Measurements from ENCODE around the gene HTRA1. TPM values are rescaled to one million over a fixed set of nuclear protein-coding genes. Genes with fewer than 3 reads are reported as not detected.

Gene HTRA1
- total RNA-seq, 2 donors from 2014 or later, result 282 to 473 TPM

DNA sequence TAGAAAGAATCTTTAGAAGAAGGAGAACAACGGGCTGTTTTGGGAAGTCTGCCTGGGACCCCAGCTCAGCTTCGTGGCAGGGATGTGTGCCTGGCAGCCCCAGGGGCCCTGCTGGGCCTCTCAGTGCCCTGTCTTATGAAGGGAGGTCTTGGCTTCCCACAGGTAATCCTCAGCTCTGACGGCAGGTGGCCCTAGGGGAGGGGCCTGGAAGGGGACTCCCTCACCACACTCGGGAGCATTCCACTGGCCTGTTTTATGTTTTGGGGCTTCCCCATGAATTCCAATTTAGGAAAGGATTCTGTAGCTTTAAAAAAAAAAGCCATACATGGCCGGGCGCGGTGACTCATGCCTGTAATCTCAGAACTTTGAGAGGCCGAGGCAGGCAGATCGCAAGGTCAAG is 96.2 kb downstream of the HTRA1 start:
- DNase-seq (ENCODE audit: low spot score), result no peak

DNA sequence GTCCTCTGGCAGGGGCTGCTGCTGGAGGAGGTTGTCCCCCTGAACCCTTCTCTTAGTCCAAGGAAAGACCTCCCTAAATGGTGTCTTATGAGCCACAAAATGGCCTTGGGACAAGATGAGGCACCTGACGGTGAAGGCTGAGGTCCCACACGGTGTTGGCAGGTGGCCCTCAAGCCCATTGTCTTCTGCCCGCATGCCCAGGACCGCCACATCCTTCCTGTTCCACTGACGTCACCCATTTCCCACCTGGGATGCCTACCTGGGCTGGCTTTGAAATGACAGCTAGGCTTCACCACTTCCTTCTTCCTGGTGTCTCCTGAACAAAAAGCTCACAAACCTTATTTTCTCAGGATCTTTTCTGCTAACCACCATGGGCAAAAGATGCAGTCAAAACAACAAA is 97.1 kb downstream of the HTRA1 start:
- TF ChIP-seq, protein P1, sequence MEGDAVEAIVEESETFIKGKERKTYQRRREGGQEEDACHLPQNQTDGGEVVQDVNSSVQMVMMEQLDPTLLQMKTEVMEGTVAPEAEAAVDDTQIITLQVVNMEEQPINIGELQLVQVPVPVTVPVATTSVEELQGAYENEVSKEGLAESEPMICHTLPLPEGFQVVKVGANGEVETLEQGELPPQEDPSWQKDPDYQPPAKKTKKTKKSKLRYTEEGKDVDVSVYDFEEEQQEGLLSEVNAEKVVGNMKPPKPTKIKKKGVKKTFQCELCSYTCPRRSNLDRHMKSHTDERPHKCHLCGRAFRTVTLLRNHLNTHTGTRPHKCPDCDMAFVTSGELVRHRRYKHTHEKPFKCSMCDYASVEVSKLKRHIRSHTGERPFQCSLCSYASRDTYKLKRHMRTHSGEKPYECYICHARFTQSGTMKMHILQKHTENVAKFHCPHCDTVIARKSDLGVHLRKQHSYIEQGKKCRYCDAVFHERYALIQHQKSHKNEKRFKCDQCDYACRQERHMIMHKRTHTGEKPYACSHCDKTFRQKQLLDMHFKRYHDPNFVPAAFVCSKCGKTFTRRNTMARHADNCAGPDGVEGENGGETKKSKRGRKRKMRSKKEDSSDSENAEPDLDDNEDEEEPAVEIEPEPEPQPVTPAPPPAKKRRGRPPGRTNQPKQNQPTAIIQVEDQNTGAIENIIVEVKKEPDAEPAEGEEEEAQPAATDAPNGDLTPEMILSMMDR (IDR thresholded peaks at IDR 0.05), result no peak
- Histone ChIP-seq H3K4me1 (ENCODE audit: control insufficient read depth in 1 of 2, low read depth in 2 of 2) (no peaks in the 10 kb centered on the region), H3K27me3 (replicated peaks; ENCODE audit: insufficient read depth) (no peaks in the 10 kb centered on the region), H3K27ac (no peak overlapping the region), H3K4me3 (no peak overlapping the region), H3K9me3 (no peaks in the 10 kb centered on the region), H3K36me3 (no peaks in the 10 kb centered on the region)
- ATAC-seq (ENCODE audit: insufficient number of reproducible peaks, low FRiP score, low read depth), result no peak
- DNase-seq (ENCODE audit: low spot score), result no peak

More for the DNA sequence above, 96.2 kb downstream of the HTRA1 start:
- no peaks in the 10 kb centered on the region for H3K36me3 ChIP-seq
- TF ChIP-seq, protein P1 (IDR thresholded peaks at IDR 0.05), result no peak
- no peak overlapping the region for H3K4me3 ChIP-seq
- H3K4me1 ChIP-seq (ENCODE audit: control insufficient read depth in 1 of 2, low read depth in 2 of 2), result no peaks in the 10 kb centered on the region
- H3K27me3 ChIP-seq (replicated peaks; ENCODE audit: insufficient read depth), result no peaks in the 10 kb centered on the region
- no peaks in the 10 kb centered on the region for H3K9me3 ChIP-seq
- H3K27ac ChIP-seq, result no peak overlapping the region
- ATAC-seq (ENCODE audit: insufficient number of reproducible peaks, low FRiP score, low read depth), result no peak

DNA sequence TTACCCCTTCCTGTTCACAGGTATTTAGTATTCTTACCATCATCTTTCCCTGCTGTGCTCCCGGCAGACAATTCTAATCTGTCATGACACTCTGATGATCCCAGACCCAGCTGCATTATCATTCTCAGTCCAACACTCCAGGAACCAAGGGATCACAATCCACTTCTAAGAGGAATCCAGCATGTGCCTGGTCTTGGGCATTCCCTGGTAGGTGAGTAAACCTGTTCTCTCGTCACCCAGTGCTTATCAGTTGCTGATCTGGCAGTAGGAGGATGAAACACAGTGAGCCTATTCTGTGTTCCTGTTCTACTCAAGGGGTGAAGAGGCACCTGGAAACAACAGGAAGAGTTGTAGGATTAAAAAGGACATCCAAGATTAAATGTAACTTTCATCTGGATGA is 97.9 kb downstream of the HTRA1 start:
- Histone ChIP-seq H3K9me3 (no peaks in the 10 kb centered on the region), H3K27me3 (replicated peaks; ENCODE audit: insufficient read depth) (no peaks in the 10 kb centered on the region), H3K4me3 (no peak overlapping the region), H3K36me3 (no peaks in the 10 kb centered on the region), H3K27ac (no peak overlapping the region), H3K4me1 (ENCODE audit: control insufficient read depth in 1 of 2, low read depth in 2 of 2) (no peaks in the 10 kb centered on the region)
- TF ChIP-seq, protein P1 (IDR thresholded peaks at IDR 0.05), result no peak
- DNase-seq (ENCODE audit: low spot score), result no peak
- no peak for ATAC-seq (ENCODE audit: insufficient number of reproducible peaks, low FRiP score, low read depth)

DNA sequence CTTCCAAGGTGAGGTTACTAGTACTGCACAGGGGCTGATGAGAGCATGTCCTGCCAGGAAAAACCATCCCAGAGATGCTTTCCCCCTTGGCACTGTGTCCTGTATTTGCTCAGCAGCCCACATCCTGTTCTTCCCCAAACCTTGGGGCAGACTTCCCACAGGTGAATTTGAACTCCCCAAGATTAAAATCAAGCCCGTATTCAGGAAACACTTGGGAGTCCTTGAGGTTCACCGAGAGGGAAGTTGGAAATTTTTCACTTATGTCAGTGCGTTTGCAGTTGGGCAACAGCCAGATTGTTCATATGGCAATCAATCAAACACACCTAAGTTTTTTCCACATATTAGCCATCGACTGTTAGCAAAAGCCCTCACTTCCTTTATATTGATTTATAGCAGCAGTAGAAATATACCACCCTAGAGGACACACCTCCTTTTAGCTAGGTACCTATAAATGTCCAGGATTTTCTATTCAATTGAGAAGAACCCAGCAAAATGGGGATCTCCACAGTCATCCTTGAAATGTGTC is 99.0 kb downstream of the HTRA1 start, which contains the start of gene DMBT1:
DMBT1 (plus strand) TSS at position 476 of the 526 bp plus-strand sequence; CDS start at position 493, 17 bp downstream.
- no peaks in the 10 kb centered on the region for H3K4me1 ChIP-seq (ENCODE audit: control insufficient read depth in 1 of 2, low read depth in 2 of 2)
- H3K4me3 ChIP-seq, result no peak within 1 kb of the TSS
- no peaks in the 10 kb centered on the region for H3K9me3 ChIP-seq
- H3K27ac ChIP-seq, result no peak within 1 kb of the TSS
- TF ChIP-seq, protein P1 (IDR thresholded peaks at IDR 0.05), result no peak
- ATAC-seq (ENCODE audit: insufficient number of reproducible peaks, low FRiP score, low read depth) (no peak), DNase-seq (ENCODE audit: low spot score) (no peak)
- H3K27me3 ChIP-seq (replicated peaks; ENCODE audit: insufficient read depth), result no peaks in the 10 kb centered on the region
- no peaks in the 10 kb centered on the region for H3K36me3 ChIP-seq

DNA sequence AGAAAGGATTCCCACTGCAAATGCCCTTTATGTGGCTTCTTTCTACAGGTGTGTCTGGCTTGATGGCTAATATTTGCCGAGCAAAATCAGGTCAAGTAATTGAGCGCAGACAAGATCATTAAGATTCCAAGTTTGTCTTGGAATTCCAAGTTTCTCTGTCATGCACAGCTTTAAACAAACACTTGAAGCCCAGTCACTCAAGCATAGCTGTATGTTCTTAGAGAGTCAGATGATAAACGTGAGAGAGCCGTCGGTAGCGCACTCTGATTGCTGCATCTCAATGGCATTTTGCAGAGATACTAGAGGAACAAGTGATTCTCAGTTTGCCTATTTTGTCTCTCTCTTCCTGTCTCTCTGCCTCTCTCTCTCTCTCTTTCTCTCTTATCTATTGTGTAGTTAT is 99.9 kb downstream of the HTRA1 start:
- Histone ChIP-seq H3K27me3 (replicated peaks; ENCODE audit: insufficient read depth) (no peaks in the 10 kb centered on the region), H3K4me3 (no peak overlapping the region), H3K4me1 (ENCODE audit: control insufficient read depth in 1 of 2, low read depth in 2 of 2) (peaks cover 4% of the 10 kb centered on the region in 2 donors), H3K9me3 (no peaks in the 10 kb centered on the region), H3K27ac (no peak overlapping the region), H3K36me3 (no peaks in the 10 kb centered on the region)
- ATAC-seq (ENCODE audit: insufficient number of reproducible peaks, low FRiP score, low read depth) (no peak), DNase-seq (ENCODE audit: low spot score) (no peak)
- TF ChIP-seq, protein P1 (IDR thresholded peaks at IDR 0.05), result no peak
